Skeletal muscle cell (primary cell): ENCODE measurements around the gene RPS19.

Experiments
- DNase-seq: peaks from one replicate; pipeline ENCODE4 v3.0.0-alpha.2; 2010; ENCODE audit warnings: low read depth
- H3K4me3 ChIP-seq: 2 replicates; pipeline ENCODE4 v1.5.1; 2011; ENCODE audit warnings: low read depth, mild to moderate bottlenecking, control low read depth, low read length, moderate library complexity

Gene RPS19

DNA sequence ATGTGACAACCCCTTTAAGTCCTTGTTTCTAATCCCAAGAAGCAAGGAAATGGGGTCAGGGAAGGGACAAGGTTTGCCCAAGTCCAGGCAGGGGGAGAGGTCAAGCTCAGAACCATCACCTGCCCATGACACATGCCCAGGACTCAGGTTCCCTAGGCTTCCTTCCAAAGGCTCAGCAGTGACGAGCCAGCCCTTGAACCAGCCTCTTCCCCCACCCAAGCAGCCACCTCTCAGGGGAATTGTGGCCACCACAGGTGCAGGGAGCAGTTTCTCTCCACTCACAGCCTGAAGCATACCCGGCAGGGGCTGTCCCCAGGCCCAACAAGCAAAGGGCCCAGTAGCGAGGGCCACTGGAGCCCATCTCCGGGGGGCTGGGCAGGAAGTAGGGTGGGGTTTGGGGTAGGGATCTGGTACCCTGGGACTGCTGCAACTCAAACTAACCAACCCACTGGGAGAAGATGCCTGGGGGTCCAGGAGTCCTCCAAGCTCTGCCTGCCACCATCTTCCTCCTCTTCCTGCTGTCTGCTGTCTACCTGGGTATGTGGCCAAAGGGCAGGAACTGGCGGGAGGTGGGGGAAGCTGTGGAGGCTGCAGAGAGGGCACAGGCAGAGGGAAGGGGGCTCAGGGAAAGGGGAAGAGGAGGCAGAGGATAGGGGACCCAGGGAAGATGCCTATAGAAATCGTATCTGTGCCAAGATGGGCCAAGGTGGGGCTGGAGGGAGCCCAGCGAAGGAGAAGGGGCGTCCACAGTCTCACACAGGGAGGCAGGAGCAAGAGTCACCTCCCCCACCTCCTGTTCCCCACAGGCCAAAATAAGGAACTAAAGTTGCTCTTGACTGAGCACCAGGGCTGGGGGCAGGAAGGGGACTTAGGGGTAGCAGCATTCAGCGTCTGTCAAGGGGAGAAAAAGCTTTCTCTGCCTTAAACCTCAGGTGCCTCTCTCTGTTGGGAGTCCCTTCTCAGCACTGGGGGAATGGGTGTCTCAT lies 17.1 kb downstream of the RPS19 start, which contains the start of gene CD79A:
Gene CD79A, plus strand, starts transcription at position 433 of the 986 bp plus-strand sequence. Its CDS starts 26 bp downstream, at position 459.
- DNase-seq, result no peak
- no peak within 1 kb of the TSS for H3K4me3 ChIP-seq

DNA sequence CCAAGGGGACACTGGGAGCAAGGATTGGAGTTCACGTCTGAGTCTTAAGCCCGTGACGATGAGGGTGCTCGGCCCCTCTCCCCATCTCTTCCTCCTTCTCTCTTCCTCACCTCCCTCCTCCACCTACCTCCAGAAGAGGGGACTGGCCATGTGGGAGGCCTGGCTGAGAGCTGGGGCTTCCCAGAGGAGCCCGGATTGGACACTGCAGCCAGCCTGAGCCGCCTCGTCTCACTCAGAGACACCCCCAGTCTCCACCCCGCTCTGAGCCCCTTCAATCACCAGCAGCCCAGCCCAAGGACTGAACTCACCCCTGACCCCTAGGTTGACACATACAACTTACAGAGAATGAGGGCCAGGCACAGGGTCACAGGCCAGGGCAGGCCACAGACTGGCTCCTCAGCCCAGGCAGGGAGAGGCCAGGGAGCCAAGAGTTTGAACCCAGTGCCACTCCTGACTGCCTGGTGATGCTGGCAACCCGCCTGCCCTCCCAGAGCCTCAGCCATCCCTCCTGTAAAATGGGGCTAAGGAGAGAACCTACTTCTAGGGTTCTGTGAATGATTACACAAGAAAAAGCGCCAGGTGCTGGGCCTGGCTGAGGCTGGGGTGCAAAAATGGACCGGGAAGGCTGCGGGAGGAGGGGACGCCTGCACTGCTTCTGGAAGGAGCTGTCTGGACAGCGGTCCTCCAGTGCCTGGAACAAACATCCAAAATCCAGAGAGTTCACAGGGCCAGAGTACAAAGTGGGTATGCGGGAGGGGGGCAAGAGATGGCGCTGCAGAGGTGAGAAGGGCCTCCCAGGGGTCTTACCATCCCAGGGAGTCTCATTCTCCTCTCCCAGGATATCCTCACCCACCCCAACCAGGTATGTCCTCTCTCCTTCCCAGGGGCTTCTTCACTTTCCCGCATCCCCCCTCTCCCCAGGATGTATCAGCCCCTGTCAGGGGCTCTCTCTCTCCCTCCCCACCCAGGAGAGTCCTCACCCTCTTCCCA lies 18.2 kb downstream of the RPS19 start:
- H3K4me3 ChIP-seq, result no peak overlapping the region
- DNase-seq, result no peak

DNA sequence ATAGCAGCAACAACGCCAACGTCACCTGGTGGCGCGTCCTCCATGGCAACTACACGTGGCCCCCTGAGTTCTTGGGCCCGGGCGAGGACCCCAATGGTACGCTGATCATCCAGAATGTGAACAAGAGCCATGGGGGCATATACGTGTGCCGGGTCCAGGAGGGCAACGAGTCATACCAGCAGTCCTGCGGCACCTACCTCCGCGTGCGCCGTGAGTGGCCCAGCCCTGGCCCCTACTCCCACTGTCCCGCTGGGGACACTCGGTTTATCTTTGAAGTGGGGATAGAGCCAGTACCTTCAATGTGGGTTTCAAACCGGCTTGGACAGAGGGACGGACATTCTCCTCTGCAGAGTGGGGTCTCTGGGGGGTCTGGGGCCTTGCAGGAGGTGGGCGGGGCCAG lies 19.0 kb downstream of the RPS19 start:
- DNase-seq, result no peak
- H3K4me3 ChIP-seq, result no peak overlapping the region

DNA sequence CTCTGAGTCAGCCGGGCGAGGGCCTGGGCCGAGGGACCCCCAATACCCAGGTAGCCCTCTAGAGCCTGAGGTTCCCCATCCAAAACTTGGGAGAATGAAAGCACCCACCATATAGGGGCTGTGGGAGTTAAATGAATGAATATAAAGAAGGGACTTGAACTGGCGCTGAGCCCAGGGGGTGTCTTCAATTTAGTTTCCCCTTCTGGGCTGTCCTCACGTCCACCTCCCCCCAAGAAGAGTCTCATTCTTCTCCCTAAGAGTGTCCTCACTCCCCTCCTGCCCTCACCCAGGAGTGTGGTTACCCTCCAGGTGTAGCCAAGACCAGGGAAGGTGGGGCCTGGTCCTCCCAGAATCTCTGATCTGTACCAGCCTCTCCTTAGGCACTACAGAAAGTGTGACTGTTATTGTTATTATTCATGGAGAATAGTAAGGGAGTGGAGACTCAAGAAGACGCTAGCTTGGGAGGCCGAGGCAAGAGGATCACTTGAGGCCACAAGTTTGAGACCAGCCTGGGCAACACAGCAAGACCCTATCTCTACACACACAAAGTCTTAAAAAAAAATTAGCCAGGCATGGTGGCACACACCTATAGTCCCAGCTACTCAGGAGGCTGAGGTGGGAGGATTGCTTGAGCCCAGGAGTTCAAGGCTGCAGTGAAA lies 19.7 kb downstream of the RPS19 start:
- H3K4me3 ChIP-seq, result no peak overlapping the region
- no peak for DNase-seq

DNA sequence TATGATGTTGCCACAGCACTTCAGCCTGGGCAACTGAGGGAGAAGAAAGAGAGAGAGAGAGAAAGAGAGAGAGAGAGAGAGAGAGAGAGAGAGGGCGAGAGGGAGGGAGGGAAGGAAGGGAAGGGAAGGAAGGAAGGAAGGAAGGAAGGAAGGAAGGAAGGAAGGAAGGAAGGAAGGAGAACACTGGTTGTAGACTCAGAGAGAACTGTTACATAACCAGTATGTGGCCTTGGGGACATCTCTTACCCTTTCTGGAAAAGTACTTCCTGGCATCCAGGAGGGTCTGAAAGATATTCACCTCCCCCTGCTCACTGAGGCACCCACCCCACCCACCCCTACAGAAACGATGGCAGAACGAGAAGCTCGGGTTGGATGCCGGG lies 20.3 kb downstream of the RPS19 start:
- no peak for DNase-seq
- no peak overlapping the region for H3K4me3 ChIP-seq

DNA sequence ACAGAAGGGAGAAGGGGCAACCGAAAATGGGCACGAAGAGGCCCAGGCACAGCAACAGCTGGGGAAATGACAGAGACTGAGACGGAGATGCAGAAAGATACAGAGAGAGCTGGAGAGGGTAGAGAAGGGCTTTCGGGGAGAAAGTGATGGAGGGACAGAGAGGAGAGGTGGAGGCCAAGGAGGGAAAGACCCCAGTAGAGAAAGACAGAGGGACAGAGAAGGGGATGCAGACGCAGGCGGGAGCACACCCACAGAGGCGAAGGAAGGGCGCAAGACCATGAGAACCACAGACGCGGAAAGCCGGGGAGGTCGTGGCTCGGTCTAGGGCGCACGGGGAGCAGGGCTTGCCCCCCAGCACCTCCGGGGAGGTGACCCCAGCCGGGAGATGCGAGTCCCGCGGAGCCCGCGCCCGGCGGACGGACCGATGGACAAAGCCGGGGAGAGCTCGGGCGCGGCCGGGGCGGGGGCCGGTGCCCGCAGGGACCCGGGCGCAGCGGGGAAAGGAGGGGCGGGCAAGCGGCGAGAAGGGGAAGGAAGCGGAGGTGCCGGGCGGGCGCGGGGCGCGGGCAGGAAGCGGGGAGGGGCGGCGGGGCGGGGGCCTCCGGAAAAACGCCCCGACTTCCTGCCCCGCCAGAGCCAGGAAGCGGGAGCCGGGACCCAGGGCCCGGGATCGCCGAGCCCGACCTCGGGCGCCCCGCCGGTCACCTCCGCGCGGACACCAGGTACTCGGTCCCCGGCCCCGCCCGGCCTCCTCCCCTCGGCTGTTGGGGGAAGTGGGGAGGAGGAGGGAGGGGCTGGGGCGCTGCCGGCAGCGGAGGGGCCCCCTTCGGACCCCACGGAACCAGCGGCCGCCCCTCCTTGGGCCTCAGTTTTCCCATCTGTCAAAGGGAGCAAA lies 22.8 kb downstream of the RPS19 start, which contains the start of gene ARHGEF1:
Gene ARHGEF1, plus strand, starts transcription at position 617 of the 895 bp plus-strand sequence. CDS start 4,899 bp downstream, outside the sequence.
- H3K4me3 ChIP-seq, result peak within 1 kb of the TSS; percentile 94
- no peak for DNase-seq

DNA sequence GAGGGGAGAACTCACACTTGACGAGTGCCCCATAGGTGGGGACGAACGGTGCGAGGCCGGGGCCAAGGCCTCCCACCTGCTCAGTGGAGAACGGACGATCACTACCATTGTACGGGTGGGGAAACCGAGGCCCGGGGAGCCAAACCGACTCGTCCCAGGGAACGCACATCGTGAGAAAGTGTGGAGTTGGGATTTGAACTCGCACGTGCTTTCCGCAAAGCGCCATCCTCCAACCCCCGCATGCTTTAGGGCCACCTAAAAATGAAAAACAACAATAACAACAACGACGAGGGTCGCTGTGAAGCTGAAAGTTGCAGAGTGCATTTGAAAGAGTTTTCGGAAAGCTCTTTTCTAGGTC lies 23.4 kb downstream of the RPS19 start:
- no peak for DNase-seq

DNA sequence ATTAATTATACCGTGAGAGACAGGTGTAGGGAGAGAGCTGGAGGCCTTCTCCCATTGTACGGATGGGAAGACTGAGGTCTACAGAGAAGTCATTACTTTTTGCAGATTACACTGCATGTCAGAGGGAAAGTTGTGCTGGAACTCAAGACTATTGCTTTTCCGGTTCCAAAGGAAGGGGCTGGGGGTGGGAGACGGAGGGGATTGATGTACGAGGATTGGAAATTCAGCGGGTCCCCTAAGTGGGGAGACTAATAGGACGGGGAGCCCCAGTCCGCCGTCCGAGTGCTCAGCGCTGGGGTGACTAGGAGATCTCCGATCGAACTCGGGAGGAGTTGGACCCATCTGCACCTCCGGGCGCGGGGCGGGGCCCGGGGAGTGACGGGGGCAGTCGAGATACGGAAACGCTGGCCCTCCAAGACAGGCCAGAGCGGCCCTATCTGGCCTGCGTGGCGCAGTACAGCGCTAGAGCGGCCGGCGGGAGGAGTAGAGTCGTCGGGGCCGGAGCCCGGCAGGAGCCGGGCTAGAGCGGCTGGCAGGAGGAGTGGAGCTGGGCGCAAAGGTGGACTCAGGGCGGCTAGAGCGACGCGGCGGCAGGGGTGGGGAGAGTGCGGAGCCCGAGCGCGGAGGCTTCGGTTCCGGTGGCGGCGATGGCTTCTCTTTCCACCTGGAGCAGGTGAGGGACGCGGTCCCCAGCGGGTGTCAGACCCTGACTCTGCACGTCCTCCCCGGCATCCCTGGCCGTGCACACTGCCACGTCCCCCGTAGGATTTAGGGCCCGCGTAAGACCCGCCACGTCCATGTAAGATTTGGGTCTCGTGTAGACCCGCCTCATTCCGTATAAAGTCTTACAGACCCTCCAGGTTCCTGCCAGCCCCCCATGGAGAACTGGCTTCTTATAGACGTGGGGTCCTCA lies 24.0 kb downstream of the RPS19 start:
- H3K4me3 ChIP-seq, result peak overlapping the region; percentile 94
- peak; percentile 90 for DNase-seq

More for the DNA sequence above, 23.4 kb downstream of the RPS19 start:
- H3K4me3 ChIP-seq, result peak overlapping the region; percentile 94

DNA sequence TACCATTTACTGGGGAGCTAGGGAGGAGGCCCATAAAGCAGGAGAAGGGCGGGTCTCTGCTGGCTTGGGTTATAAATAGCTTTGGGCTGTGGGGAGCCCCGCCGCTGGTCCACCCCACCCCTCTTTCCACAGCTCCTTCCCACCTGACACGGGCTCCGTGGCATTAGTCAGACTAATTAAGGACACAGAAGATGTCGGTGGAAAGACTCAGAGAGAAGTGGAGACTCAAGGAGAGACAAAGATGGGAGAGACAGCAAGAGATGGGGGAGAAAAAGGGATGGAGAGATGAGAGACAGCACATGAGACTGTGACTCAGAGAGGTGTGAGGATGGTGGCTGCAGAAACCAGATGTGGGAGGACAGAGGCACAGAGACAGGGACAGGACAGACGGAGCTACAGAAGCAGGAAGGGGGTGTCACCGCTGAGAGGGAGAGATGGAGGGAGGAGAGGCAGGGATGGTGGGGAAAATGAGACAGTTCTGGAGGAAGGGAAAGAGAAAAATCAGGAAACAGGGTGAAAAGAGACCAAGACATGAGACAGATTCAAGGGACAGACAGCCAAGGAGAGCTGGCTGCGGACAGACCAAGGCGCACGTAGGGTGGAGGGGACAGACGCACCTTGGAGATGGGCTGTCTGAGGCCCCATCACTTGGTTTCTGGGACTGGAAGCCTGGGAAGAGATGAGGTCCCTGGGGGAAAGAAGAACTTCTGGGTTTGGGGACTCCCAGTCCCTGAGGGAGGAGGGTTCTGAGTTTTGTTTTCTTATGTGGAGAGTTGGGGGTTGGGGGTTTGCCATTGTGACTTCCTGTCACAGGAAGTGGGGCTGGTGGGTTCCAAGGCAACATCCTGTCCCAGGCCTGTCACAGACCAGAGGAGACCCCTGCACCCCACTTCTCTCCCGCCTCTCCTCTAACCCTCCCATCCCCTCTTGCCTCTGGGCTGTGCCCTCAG lies 27.0 kb downstream of the RPS19 start:
- no peak overlapping the region for H3K4me3 ChIP-seq
- DNase-seq, result no peak

DNA sequence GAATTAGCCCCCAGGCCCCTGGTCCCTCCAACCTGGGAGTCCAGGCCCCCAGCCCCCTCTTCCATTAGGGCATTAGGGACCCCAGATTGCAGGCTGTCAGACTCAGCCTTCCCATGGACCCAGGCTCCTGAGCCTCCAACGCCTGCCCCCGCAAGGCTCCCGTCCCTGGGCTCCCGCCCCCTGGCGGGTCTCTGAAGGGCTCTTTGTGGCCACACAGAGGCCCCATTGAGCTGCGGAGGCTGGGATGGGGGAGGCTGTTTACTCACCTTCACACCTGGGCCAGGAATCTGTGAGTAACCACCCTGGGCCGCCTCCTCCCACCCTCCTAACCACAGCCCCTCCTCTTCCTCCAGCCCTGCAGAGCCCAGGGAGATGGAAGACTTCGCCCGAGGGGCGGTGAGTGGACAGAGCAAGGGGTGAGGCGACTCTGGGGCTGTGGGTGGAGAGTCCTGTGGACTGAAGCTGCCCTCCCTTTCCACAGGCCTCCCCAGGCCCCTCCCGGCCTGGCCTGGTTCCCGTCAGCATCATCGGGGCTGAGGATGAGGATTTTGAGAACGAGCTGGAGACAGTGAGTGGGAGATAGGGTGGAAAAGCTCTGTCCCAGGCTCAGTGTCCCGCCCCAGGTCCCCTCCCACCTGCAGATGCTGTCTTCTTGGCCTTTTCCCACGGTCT lies 27.8 kb downstream of the RPS19 start:
- no peak for DNase-seq
- H3K4me3 ChIP-seq, result no peak overlapping the region

DNA sequence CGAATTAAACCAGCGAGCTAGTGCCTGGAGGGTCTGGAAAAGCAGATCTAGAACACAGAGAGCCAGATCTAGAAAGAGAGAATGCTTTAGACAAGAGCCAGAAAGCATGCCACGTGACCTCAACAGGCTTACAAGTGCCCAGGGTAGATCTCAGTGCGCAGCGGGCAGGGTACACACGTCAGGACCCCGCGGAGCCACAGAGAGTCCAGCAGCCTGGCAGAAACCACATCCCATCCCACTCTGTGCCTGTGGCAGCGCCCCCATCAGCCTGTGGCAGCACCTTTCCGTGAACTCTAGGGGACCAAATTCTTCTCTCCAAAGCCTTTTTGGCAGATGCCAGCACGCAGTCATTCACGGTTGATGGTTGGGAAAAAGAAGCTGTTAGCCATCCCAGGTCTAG lies 28.9 kb downstream of the RPS19 start:
- no peak overlapping the region for H3K4me3 ChIP-seq
- no peak for DNase-seq

DNA sequence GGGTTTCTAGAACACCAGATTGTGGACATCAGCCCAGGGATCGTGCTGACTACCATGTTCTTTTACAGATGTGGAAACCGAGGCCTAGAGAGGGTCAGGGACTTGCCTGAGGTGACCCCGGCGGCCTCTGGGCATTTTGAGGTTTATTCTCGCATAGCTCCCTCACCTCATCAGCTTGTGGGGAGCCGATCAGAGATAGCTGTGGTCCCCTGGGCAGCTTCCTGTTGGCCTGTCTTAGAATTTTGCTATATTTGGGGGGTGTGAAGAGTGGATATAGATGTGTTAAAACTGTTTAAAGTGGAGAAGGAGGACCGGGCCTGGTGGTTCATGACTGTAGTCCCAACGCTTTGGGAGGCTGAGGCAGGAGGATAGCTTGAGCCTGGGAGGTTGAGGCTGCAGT lies 29.8 kb downstream of the RPS19 start:
- no peak overlapping the region for H3K4me3 ChIP-seq
- no peak for DNase-seq

DNA sequence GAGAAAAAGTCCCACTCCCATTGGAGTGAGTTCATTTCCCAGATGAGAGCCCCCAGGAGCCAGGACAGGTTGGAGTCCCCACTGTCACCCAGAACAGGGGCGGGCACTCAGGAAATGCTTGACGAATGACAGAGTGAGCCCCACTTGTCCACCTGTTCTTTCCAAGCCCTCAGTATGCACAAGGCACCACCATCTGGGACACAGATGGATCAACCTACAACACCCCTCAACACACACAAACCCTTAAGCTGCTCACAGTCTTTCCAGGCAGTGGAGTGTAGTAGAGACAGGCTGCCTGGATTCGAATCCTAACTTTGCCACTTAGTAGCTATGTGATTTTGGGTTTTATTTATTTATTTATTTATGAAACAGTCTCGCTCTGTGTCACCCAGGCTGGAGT lies 30.9 kb downstream of the RPS19 start:
- no peak overlapping the region for H3K4me3 ChIP-seq
- DNase-seq, result no peak

DNA sequence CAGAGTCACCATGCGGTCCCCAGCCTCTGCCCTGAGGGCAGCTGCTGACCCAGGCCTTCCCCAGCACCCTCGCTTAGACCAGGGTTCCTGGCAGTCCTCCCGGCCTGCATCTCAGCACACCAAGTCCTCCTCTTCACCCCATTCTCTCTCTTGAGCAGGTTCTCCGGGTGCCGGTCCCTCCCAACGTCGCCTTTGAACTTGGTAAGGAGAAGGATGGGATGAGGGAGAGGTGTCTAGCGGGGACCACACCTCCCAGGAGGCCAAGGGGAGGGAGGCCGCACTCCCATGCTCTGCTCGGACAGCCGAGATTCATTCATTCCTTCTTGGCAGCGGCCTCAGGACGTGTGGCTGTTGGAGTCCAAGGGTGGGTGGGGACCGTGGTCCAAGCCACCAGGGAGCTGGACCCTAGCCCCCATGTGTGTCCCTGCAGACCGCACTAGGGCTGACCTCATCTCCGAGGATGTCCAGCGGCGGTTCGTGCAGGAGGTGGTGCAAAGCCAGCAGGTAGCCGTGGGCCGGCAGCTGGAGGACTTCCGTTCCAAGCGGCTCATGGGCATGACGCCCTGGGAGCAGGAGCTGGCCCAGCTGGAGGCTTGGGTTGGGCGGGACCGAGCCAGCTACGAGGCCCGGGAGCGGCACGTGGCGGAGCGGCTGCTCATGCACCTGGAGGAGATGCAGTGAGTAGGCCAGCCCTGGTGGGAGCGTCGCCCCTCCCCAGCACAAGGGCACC lies 32.3 kb downstream of the RPS19 start:
- H3K4me3 ChIP-seq, result no peak overlapping the region

DNA sequence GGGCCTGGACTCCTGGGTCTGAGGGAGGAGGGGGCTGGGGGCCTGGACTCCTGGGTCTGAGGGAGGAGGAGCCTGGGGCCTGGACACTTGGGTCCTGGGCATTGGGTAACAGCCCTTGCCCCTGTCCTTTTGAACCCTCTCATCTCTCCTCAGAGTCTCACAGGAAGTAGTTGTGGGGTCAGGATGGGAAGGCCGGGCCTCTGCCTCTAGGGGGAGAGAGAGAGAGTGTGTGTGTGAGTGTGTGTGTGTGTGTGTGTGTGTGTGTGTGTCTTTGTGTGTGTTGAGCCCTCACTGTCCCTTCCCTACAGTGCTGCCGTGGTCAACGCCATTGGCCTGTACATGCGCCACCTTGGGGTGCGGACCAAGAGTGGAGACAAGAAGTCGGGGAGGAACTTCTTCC lies 33.8 kb downstream of the RPS19 start:
- no peak overlapping the region for H3K4me3 ChIP-seq
- DNase-seq, result no peak

More for the DNA sequence above, 32.3 kb downstream of the RPS19 start:
- no peak for DNase-seq
